AG20443 (cell line): ENCODE results near the gene SLC4A9.

Experiments used
- DNase-seq: peaks from one replicate; pipeline ENCODE4 v3.0.0; 2012; ENCODE audit warnings: low spot score, mixed read lengths

SLC4A9 gene

GRCh38 chr5:140360101-140360500 is at the start of gene SLC4A9:
Gene SLC4A9, plus strand, starts transcription at chr5:140360194. Its CDS starts 43 bp downstream, at chr5:140360237.
- DNase-seq: no peak

- no peak for DNase-seq
These were observed 49.6 kb upstream of the SLC4A9 start for GRCh38 chr5:140310434-140310833.

- DNase-seq: peak; percentile 58
These were observed 49.0 kb upstream of the SLC4A9 start for GRCh38 chr5:140311011-140311467.

- DNase-seq: peak; percentile 65
These were observed 47.8 kb upstream of the SLC4A9 start for GRCh38 chr5:140312067-140312790.

GRCh38 chr5:140312791-140313189 is 47.2 kb upstream of the SLC4A9 start:
- no peak for DNase-seq

- DNase-seq: peak; percentile 58
These were observed 42.1 kb upstream of the SLC4A9 start for GRCh38 chr5:140317859-140318258.

GRCh38 chr5:140318792-140319191 is 41.2 kb upstream of the SLC4A9 start:
- no peak for DNase-seq

- DNase-seq: no peak
These were observed 40.2 kb upstream of the SLC4A9 start for GRCh38 chr5:140319833-140320232.

GRCh38 chr5:140321796-140322195 is 38.2 kb upstream of the SLC4A9 start:
- no peak for DNase-seq

GRCh38 chr5:140322751-140323731 is 37.0 kb upstream of the SLC4A9 start:
- peak; percentile 90 for DNase-seq

GRCh38 chr5:140324041-140324600 is 35.9 kb upstream of the SLC4A9 start:
- no peak for DNase-seq

- no peak for DNase-seq
These were observed 35.3 kb upstream of the SLC4A9 start for GRCh38 chr5:140324617-140325241.

GRCh38 chr5:140325486-140325885 is 34.5 kb upstream of the SLC4A9 start:
- DNase-seq: no peak

GRCh38 chr5:140327589-140327988 is 32.4 kb upstream of the SLC4A9 start:
- no peak for DNase-seq

- no peak for DNase-seq
These were observed 31.8 kb upstream of the SLC4A9 start for GRCh38 chr5:140328036-140328764.

- DNase-seq: no peak
These were observed 30.1 kb upstream of the SLC4A9 start for GRCh38 chr5:140329739-140330481.

GRCh38 chr5:140331638-140332037 is 28.4 kb upstream of the SLC4A9 start:
- no peak for DNase-seq

GRCh38 chr5:140336388-140336787 is 23.6 kb upstream of the SLC4A9 start:
- no peak for DNase-seq

GRCh38 chr5:140337880-140338279 is 22.1 kb upstream of the SLC4A9 start:
- DNase-seq: no peak

- no peak for DNase-seq
These were observed 21.7 kb upstream of the SLC4A9 start for GRCh38 chr5:140338336-140338735.

GRCh38 chr5:140338908-140339307 is 21.1 kb upstream of the SLC4A9 start:
- no peak for DNase-seq
